ENCODE measurements around the gene MASP2. TPM values are rescaled to one million over a fixed set of nuclear protein-coding genes. Genes with fewer than 3 reads are reported as not detected.
"Not testable (repeated sequence)": the region's sequence is repeated elsewhere in the genome, so short reads cannot be mapped to it uniquely, and the experiment has no call there.

Gene MASP2
- total RNA-seq, 1 donor from 2014 or later, result not detected

GRCh38 chr1:11000526-11000925 is 46.5 kb downstream of the MASP2 start:
- DNase-seq, result no peak
- Histone ChIP-seq H3K4me3 (no peak overlapping the region), H3K27ac (no peak overlapping the region), H3K27me3 (ENCODE audit: low read depth) (no peaks in the 10 kb centered on the region), H3K36me3 (no peaks in the 10 kb centered on the region), H3K4me1 (no peaks in the 10 kb centered on the region), H3K9me3 (no peaks in the 10 kb centered on the region)
- no peak for TF ChIP-seq CTCF (IDR thresholded peaks at IDR 0.05)
- ATAC-seq, result no peak
- intact Hi-C loops (cut with DNase I), result no loop called here

- intact Hi-C loops (cut with DNase I), result no loop called here
- H3K36me3 ChIP-seq, result no peaks in the 10 kb centered on the region
- H3K4me3 ChIP-seq, result no peak overlapping the region
- no peak overlapping the region for H3K27ac ChIP-seq
- no peaks in the 10 kb centered on the region for H3K27me3 ChIP-seq (ENCODE audit: low read depth)
- DNase-seq (no peak), ATAC-seq (no peak)
- no peaks in the 10 kb centered on the region for H3K9me3 ChIP-seq
- TF ChIP-seq CTCF (IDR thresholded peaks at IDR 0.05), result no peak
- H3K4me1 ChIP-seq, result no peaks in the 10 kb centered on the region
These were observed 50.9 kb downstream of the MASP2 start for GRCh38 chr1:10996100-10996499.

- Histone ChIP-seq H3K36me3 (no peaks in the 10 kb centered on the region), H3K27me3 (ENCODE audit: low read depth) (no peaks in the 10 kb centered on the region), H3K9me3 (no peaks in the 10 kb centered on the region), H3K27ac (no peak overlapping the region), H3K4me3 (no peak overlapping the region), H3K4me1 (no peaks in the 10 kb centered on the region)
- intact Hi-C loops (cut with DNase I), result no loop called here
- TF ChIP-seq CTCF (IDR thresholded peaks at IDR 0.05), result no peak
- DNase-seq (no peak), ATAC-seq (no peak)
These were observed 54.2 kb downstream of the MASP2 start for GRCh38 chr1:10992864-10993263.

- ATAC-seq; H3K9me3 ChIP-seq; H3K36me3 ChIP-seq; H3K27ac ChIP-seq; H3K27me3 ChIP-seq (ENCODE audit: low read depth); H3K4me1 ChIP-seq; DNase-seq; H3K4me3 ChIP-seq; intact Hi-C loops (cut with DNase I): not testable (repeated sequence)
These were observed 55.0 kb downstream of the MASP2 start for GRCh38 chr1:10992004-10992403.

GRCh38 chr1:10990828-10991227 is 56.2 kb downstream of the MASP2 start:
- H3K4me1 ChIP-seq, result no peaks in the 10 kb centered on the region
- H3K9me3 ChIP-seq, result no peaks in the 10 kb centered on the region
- ATAC-seq (no peak), DNase-seq (no peak)
- no peaks in the 10 kb centered on the region for H3K36me3 ChIP-seq
- intact Hi-C loops (cut with DNase I), result no loop called here
- H3K27me3 ChIP-seq (ENCODE audit: low read depth), result no peaks in the 10 kb centered on the region
- H3K27ac ChIP-seq, result no peak overlapping the region
- no peak for TF ChIP-seq CTCF (IDR thresholded peaks at IDR 0.05)
- no peak overlapping the region for H3K4me3 ChIP-seq

GRCh38 chr1:10989920-10990516 is 57.0 kb downstream of the MASP2 start:
- H3K4me1 ChIP-seq; H3K27ac ChIP-seq; intact Hi-C loops (cut with DNase I); DNase-seq; H3K36me3 ChIP-seq; H3K27me3 ChIP-seq (ENCODE audit: low read depth); H3K4me3 ChIP-seq; ATAC-seq; H3K9me3 ChIP-seq: not testable (repeated sequence)

- H3K9me3 ChIP-seq, result no peaks in the 10 kb centered on the region
- no peaks in the 10 kb centered on the region for H3K36me3 ChIP-seq
- H3K27me3 ChIP-seq (ENCODE audit: low read depth), result no peaks in the 10 kb centered on the region
- DNase-seq, result no peak
- no peaks in the 10 kb centered on the region for H3K4me1 ChIP-seq
- no peak for TF ChIP-seq CTCF (IDR thresholded peaks at IDR 0.05)
- no peak for ATAC-seq
- intact Hi-C loops (cut with DNase I), result no loop called here
- no peak overlapping the region for H3K27ac ChIP-seq
- no peak overlapping the region for H3K4me3 ChIP-seq
These were observed 57.9 kb downstream of the MASP2 start for GRCh38 chr1:10989095-10989494.

Data from lower lobe of right lung (tissue), 2 donors.